Ovary (tissue), 3 donors: ENCODE measurements around the gene PIP5K1A.

Experiments used
- CTCF ChIP-seq, 3 donors: fragments of 450-650 bp in 2 of 3; fragments of 200-600 bp in 1 of 3; IDR thresholded peaks; one replicate each; pipeline versions ENCODE4 v1.5.1 to v1.8.0; 2016 to 2022; ENCODE audit warnings: antibody characterized with exemption in 3 of 3, mild to moderate bottlenecking in 1 of 3
- POLR2A ChIP-seq: fragments of 450-650 bp; IDR thresholded peaks from one replicate; pipeline ENCODE4 v1.6.1; 2017; ENCODE audit warnings: antibody characterized with exemption, mild to moderate bottlenecking, moderate library complexity
- donor health status: DM: no; HTN: no; CAD: no.

GRCh38 chr1:151267760-151268159, 69.4 kb downstream of the PIP5K1A start:
- TF ChIP-seq CTCF (IDR thresholded peaks at IDR 0.05) (no peak), POLR2A (no peak)
